Measurements from ENCODE around the gene CYP39A1.

Gene CYP39A1, protein sequence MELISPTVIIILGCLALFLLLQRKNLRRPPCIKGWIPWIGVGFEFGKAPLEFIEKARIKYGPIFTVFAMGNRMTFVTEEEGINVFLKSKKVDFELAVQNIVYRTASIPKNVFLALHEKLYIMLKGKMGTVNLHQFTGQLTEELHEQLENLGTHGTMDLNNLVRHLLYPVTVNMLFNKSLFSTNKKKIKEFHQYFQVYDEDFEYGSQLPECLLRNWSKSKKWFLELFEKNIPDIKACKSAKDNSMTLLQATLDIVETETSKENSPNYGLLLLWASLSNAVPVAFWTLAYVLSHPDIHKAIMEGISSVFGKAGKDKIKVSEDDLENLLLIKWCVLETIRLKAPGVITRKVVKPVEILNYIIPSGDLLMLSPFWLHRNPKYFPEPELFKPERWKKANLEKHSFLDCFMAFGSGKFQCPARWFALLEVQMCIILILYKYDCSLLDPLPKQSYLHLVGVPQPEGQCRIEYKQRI

DNA sequence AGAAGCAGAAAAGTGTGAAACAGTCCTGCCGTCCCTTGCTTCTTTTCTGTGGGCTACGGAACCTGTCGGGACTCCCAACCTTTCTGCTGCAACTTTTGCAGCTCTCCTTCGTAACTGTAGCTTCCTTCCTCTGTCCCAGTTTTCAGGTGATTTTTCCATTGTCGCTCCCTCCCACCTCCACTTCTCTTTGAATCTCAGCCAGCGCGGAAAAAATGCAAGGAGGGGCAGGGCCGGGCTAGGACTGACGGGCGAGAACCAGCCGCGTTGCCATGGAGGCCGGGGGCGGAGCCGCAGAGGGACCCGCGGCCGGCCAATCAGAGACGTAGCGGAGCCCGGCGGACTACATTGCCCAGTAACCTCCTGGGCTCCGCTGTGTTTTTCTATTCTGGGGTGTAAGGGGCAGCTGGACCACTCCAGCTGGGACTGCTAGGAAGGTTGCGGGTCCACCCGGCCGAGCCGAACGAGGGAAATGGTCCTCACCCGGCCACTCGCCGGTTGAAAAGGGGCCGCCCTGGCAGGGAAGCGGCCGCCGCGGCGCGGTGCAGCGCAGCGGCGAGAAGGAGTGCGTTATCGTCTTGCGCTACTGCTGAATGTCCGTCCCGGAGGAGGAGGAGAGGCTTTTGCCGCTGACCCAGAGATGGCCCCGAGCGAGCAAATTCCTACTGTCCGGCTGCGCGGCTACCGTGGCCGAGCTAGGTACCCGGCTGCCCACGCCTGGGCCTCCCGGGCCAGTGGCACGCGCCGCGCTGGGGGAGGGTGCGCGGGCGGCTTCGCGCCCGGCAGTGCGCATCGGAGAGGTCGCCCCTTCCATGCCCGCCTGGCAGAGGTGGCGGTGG is at the start of gene CYP39A1, which contains the start of gene SLC25A27:
Gene CYP39A1 (minus strand): TSS at position 216 of the 836 bp plus-strand sequence. CDS start 236 bp downstream, outside the sequence.
Gene SLC25A27 (plus strand): TSS at position 373 of the 836 bp plus-strand sequence. CDS start 218 bp downstream, at position 591.
- peak within 1 kb of the TSS; percentile 68 for H3K4me3 ChIP-seq (ENCODE audit: low read depth, low read length)
- TF ChIP-seq, protein P1, sequence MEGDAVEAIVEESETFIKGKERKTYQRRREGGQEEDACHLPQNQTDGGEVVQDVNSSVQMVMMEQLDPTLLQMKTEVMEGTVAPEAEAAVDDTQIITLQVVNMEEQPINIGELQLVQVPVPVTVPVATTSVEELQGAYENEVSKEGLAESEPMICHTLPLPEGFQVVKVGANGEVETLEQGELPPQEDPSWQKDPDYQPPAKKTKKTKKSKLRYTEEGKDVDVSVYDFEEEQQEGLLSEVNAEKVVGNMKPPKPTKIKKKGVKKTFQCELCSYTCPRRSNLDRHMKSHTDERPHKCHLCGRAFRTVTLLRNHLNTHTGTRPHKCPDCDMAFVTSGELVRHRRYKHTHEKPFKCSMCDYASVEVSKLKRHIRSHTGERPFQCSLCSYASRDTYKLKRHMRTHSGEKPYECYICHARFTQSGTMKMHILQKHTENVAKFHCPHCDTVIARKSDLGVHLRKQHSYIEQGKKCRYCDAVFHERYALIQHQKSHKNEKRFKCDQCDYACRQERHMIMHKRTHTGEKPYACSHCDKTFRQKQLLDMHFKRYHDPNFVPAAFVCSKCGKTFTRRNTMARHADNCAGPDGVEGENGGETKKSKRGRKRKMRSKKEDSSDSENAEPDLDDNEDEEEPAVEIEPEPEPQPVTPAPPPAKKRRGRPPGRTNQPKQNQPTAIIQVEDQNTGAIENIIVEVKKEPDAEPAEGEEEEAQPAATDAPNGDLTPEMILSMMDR (IDR thresholded peaks at IDR 0.05; ENCODE audit: low read depth, low read length): no peak

DNA sequence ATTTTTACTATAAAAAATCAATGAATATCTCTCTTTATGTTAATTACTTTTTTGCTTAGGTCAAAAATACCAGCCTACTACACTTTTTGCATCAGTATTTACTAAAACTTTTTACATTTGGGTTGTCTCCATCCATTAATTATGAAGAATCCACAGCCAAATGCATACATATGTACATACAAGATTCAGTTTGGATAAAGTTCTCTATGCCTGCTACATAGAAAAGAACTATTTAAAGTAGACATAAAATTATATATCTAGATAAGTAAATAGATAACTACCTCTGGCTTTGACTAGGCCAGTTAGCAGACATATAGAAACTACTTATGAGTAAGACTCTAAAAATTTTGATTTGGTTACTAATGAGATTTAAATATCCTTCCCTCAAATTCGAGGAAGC is 47.4 kb upstream of the CYP39A1 start:
- DNase-seq (ENCODE audit: low read depth, low spot score): no peak
- TF ChIP-seq, protein P1 (IDR thresholded peaks at IDR 0.05; ENCODE audit: low read depth, low read length): no peak
- in situ Hi-C loops (cut with HindIII; ENCODE audit: low sequenced_read_pairs): no loop called here
- no peak overlapping the region for H3K4me3 ChIP-seq (ENCODE audit: low read depth, low read length)

More for the DNA sequence above, at the start of gene CYP39A1, which contains the start of gene SLC25A27:
- peak; percentile 86 for DNase-seq (ENCODE audit: low read depth, low spot score)
- in situ Hi-C loops (cut with HindIII; ENCODE audit: low sequenced_read_pairs): no loop called here

DNA sequence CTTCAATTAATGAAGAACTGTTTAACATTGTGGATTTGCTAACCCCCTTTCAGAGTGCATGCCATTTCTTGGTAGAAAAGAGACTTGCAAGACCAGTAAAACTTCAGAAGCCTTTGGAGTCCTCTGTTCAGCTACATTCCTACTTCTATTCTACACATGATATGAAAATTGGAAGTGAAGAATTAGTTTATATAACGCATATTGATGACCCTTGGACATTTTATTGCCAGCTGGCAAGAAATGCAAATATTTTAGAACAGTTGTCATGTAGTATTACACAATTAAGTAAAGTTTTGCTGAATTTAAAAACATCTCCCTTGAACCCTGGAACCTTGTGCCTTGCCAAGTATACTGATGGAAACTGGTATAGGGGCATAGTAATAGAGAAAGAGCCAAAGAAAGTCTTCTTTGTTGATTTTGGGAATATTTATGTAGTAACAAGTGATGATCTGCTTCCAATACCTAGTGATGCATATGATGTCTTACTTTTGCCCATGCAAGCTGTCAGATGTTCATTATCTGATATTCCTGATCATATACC is 38.4 kb upstream of the CYP39A1 start:
- H3K4me3 ChIP-seq (ENCODE audit: low read depth, low read length): no peak overlapping the region
- in situ Hi-C loops (cut with HindIII; ENCODE audit: low sequenced_read_pairs): no loop called here
- TF ChIP-seq, protein P1 (IDR thresholded peaks at IDR 0.05; ENCODE audit: low read depth, low read length): no peak
- DNase-seq (ENCODE audit: low read depth, low spot score): no peak

DNA sequence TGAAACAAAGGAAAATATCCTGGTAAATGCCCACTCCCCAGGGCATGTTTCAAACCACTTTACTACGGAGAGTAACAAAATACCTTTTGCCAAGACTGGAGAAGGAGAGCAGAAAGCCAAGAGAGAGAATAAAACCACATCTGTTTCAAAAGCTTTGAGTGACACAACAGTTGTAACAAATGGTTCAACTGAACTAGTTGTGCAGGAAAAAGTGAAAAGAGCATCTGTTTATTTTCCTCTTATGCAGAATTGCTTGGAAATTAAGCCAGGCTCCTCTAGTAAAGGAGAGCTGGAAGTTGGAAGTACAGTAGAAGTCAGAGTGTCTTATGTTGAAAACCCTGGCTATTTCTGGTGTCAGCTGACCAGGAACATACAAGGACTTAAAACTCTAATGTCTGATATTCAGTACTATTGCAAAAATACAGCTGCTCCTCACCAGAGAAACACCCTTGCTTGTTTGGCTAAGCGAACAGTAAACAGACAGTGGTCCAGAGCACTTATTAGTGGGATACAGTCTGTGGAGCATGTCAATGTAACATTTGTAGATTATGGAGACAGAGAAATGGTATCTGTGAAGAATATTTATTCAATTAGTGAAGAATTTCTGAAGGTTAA is 37.6 kb upstream of the CYP39A1 start:
- H3K4me3 ChIP-seq (ENCODE audit: low read depth, low read length): no peak overlapping the region
- in situ Hi-C loops (cut with HindIII; ENCODE audit: low sequenced_read_pairs): no loop called here
- no peak for DNase-seq (ENCODE audit: low read depth, low spot score)
- TF ChIP-seq, protein P1 (IDR thresholded peaks at IDR 0.05; ENCODE audit: low read depth, low read length): no peak

DNA sequence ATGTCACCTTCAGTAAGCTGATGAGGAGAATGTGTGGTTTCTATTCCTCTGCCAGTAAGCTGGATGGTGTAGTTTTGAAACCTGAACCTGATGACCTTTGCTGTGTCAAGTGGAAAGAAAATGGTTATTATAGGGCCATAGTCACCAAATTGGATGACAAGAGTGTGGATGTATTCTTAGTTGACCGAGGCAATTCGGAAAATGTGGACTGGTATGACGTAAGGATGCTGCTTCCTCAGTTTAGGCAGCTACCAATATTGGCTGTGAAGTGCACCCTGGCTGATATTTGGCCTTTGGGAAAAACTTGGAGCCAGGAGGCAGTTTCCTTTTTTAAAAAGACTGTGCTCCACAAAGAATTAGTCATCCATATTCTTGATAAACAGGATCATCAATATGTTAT is 37.0 kb upstream of the CYP39A1 start:
- TF ChIP-seq, protein P1 (IDR thresholded peaks at IDR 0.05; ENCODE audit: low read depth, low read length): no peak
- DNase-seq (ENCODE audit: low read depth, low spot score): no peak
- H3K4me3 ChIP-seq (ENCODE audit: low read depth, low read length): no peak overlapping the region
- in situ Hi-C loops (cut with HindIII; ENCODE audit: low sequenced_read_pairs): no loop called here

DNA sequence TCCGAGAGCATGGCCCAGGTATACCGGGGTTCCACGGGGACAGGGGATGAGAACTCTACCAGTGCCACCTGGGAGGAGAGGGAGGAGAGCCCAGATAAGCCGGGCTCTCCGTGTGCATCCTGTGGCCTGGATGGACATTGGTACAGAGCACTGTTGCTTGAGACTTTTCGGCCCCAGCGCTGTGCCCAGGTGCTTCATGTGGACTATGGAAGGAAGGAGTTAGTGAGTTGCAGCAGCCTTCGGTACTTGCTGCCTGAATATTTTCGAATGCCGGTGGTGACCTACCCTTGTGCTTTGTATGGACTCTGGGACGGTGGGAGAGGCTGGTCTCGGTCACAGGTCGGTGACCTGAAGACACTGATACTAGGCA is 36.3 kb upstream of the CYP39A1 start:
- DNase-seq (ENCODE audit: low read depth, low spot score): no peak
- H3K4me3 ChIP-seq (ENCODE audit: low read depth, low read length): no peak overlapping the region
- in situ Hi-C loops (cut with HindIII; ENCODE audit: low sequenced_read_pairs): no loop called here
- TF ChIP-seq, protein P1 (IDR thresholded peaks at IDR 0.05; ENCODE audit: low read depth, low read length): no peak
